Ascending aorta (tissue), 2 donors: Measurements from ENCODE around the gene GALNT16. TPM values are rescaled to one million over a fixed set of nuclear protein-coding genes. Genes with fewer than 3 reads are reported as not detected.

Source experiments
- DNase-seq, 2 donors: peaks; one replicate each; pipeline ENCODE4 v3.0.0-alpha.2; 2019; ENCODE audit warnings: low spot score in 2 of 2
- H3K27ac ChIP-seq, 2 donors: fragments of 200-600 bp; sonication (generic); one replicate each; pipeline ENCODE4 v1.5.1; 2016 to 2017; ENCODE audit warnings: mild to moderate bottlenecking in 1 of 2
- H3K27me3 ChIP-seq: fragments of 200-600 bp; sonication (generic); one replicate; pipeline ENCODE4 v1.5.1; 2017
- H3K36me3 ChIP-seq, 2 donors: fragments of 200-600 bp; sonication (generic); one replicate each; pipeline ENCODE4 v1.5.1; 2016
- H3K4me1 ChIP-seq, 2 donors: fragments of 200-600 bp; sonication (generic); one replicate each; pipeline ENCODE4 v1.5.1; 2016 to 2017; ENCODE audit warnings: mild to moderate bottlenecking in 1 of 2
- H3K4me3 ChIP-seq, 2 donors: fragments of 200-600 bp; sonication (generic); one replicate each; pipeline ENCODE4 v1.5.1; 2016 to 2017; ENCODE audit warnings: mild to moderate bottlenecking in 1 of 2
- H3K9me3 ChIP-seq, 2 donors: fragments of 200-600 bp; sonication (generic); one replicate each; pipeline ENCODE4 v1.5.1; 2016
- CTCF ChIP-seq, 3 experiments: fragments of 200-600 bp in 2 of 3; fragments of 450-650 bp in 1 of 3; sonication (generic) in 2 of 3; IDR thresholded peaks; one replicate each; pipeline ENCODE4 v1.5.1; 2016 to 2019; ENCODE audit warnings: antibody characterized with exemption in 3 of 3, mild to moderate bottlenecking in 1 of 3, moderate library complexity in 1 of 3
- intact Hi-C: fragments of 100-400 bp; cut with DNase I; formaldehyde crosslinking; loops from one replicate; pipeline ENCODE4 v1.15.1; 2023
- total RNA-seq: library from RNA; depleted of rRNA; stranded (reverse); fragments of >200 nt; gene quantifications from one replicate; pipeline ENCODE4 v1.1.0, GENCODE V29; 2016

The GALNT16 gene
- total RNA-seq, 1 donor from 2014 or later, result 38.0 TPM

- H3K27ac ChIP-seq, result no peak overlapping the region
- H3K4me3 ChIP-seq, result no peak overlapping the region
- peaks cover 35 to 67% of the 10 kb centered on the region in 2 donors for H3K36me3 ChIP-seq
- no peaks in the 10 kb centered on the region for H3K4me1 ChIP-seq
- TF ChIP-seq CTCF (IDR thresholded peaks at IDR 0.05), result no peak
- H3K27me3 ChIP-seq, result no peaks in the 10 kb centered on the region
- no peaks in the 10 kb centered on the region for H3K9me3 ChIP-seq
- intact Hi-C loops, result no loop called here
- no peak for DNase-seq
These were observed 28.5 kb upstream of the GALNT16 start for GRCh38 chr14:69231486-69231885.

DNA sequence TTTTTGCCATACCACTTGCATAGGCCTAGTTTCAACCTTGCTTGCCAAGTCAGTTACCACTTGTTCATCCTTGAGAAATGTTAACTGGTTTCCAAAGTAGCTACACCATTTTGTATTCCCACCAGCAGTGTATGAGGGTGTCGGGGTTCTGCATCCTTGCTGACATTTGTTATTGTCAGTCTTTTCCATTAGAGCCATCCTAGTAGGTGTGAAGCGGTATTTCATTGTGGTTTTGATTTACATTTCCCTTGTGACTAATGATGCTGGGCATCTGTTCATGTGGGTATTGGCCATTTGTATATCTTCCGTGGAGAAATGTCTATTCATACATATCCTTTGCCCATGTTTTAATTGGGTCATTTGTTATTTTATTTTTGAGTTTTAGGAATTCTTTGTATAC, 27.6 kb upstream of the GALNT16 start:
- intact Hi-C loops, result no loop called here
- DNase-seq, result no peak
- H3K27ac ChIP-seq, result no peak overlapping the region
- no peaks in the 10 kb centered on the region for H3K9me3 ChIP-seq
- H3K4me3 ChIP-seq, result no peak overlapping the region
- H3K4me1 ChIP-seq, result no peaks in the 10 kb centered on the region
- no peaks in the 10 kb centered on the region for H3K27me3 ChIP-seq
- peaks cover 44 to 76% of the 10 kb centered on the region in 2 donors for H3K36me3 ChIP-seq
- no peak for TF ChIP-seq CTCF (IDR thresholded peaks at IDR 0.05)

DNA sequence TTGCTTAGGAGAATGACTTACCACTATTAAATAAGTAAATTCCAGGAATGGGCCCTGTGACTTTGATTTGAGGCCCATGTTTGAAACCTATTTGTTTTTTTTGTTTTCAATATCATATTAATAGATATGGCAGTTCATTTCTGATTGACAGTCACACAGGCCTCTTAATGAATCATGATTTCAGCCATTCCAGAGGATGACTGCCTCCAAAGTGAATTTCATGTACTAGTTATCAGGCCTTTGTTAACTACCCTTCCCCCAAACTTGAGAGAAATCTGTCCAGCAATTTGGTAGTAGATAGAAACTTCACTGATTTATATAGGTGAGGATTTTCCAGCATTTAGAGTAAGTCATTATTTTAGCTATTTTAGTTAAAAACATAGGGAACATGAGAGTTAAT, 25.9 kb upstream of the GALNT16 start:
- Histone ChIP-seq H3K27me3 (no peaks in the 10 kb centered on the region), H3K27ac (no peak overlapping the region), H3K36me3 (peaks cover 56 to 87% of the 10 kb centered on the region in 2 donors), H3K4me1 (no peaks in the 10 kb centered on the region), H3K9me3 (no peaks in the 10 kb centered on the region), H3K4me3 (no peak overlapping the region)
- intact Hi-C loops, result no loop called here
- DNase-seq, result no peak
- no peak for TF ChIP-seq CTCF (IDR thresholded peaks at IDR 0.05)

DNA sequence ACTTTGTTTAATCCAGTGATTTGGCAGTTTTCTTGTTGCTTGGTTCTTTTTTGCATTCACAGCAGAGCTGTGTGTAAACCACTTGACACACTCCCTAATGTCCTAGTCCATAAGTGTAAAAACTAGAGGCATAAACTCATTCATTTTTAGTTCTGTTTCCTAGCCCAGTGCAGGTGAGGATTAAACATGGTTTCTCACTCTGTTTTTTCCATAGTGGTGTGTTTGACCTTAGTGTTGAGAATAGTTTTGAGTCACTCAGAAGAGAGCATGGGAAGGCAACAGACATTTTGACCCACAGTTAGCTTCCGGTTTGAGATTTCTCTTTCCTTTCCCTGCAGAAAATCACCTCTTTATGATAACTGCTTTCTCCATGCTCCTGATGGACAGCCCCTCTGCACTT, 24.2 kb upstream of the GALNT16 start:
- no peaks in the 10 kb centered on the region for H3K4me1 ChIP-seq
- H3K4me3 ChIP-seq, result no peak overlapping the region
- intact Hi-C loops, result no loop called here
- no peak for TF ChIP-seq CTCF (IDR thresholded peaks at IDR 0.05)
- DNase-seq, result no peak
- H3K9me3 ChIP-seq, result no peaks in the 10 kb centered on the region
- no peak overlapping the region for H3K27ac ChIP-seq
- peaks cover 58 to 84% of the 10 kb centered on the region in 2 donors for H3K36me3 ChIP-seq
- H3K27me3 ChIP-seq, result no peaks in the 10 kb centered on the region

DNA sequence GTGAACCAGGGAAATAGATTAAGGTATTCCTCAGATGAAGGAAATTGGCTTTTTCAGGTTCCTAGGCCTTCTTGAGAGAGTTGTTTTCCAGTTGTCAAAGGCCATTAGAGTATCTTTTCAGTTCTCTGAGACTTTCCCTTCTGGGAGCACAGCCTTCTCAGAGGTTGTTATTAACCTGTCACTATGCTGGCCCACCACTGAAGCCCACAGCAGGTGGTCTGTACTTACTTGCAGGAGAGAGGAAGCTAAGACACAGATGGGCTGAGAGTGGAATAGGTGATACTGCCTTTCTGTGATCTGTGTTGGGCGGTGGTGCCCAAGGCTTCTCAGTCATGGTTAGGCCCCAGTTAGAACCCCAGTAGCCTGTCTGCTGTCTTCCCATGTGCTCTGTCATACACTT, 22.8 kb upstream of the GALNT16 start:
- Histone ChIP-seq H3K4me3 (no peak overlapping the region), H3K27me3 (no peaks in the 10 kb centered on the region), H3K9me3 (no peaks in the 10 kb centered on the region), H3K4me1 (no peaks in the 10 kb centered on the region), H3K27ac (no peak overlapping the region), H3K36me3 (peaks cover 53 to 79% of the 10 kb centered on the region in 2 donors)
- no peak for DNase-seq
- no peak for TF ChIP-seq CTCF (IDR thresholded peaks at IDR 0.05)
- intact Hi-C loops, result no loop called here

GRCh38 chr14:69237584-69237983, 22.4 kb upstream of the GALNT16 start:
- TF ChIP-seq CTCF (IDR thresholded peaks at IDR 0.05), result no peak
- no peak for DNase-seq

More at GRCh38 chr14:69237584-69237983, 22.4 kb upstream of the GALNT16 start:
- H3K27me3 ChIP-seq, result no peaks in the 10 kb centered on the region
- H3K4me3 ChIP-seq, result no peak overlapping the region
- no peak overlapping the region for H3K27ac ChIP-seq
- intact Hi-C loops, result no loop called here
- no peaks in the 10 kb centered on the region for H3K9me3 ChIP-seq
- H3K4me1 ChIP-seq, result no peaks in the 10 kb centered on the region
- peaks cover 53 to 75% of the 10 kb centered on the region in 2 donors for H3K36me3 ChIP-seq
